Heart right ventricle (tissue), 16 donors: ENCODE data around the gene ZNF236. TPM values are rescaled to one million over a fixed set of nuclear protein-coding genes. Genes with fewer than 3 reads are reported as not detected.
A peak's percentile ranks its signal among the peaks of the same experiment; 100 is the strongest.

ENCODE experiments used
- ATAC-seq, 8 donors: fragments of 200-7000 bp; cut with Tn5 transposase; one replicate each; pipeline ENCODE4 v1.9.1; 2020; ENCODE audit warnings: mild to moderate bottlenecking in 8 of 8, moderate library complexity in 8 of 8, moderate number of reproducible peaks in 1 of 8
- DNase-seq, 2 donors: peaks; one replicate each; pipeline ENCODE4 v3.0.0-alpha.2; 2020
- H3K27ac ChIP-seq, 10 donors: fragments of 200-600 bp; sonication (generic) in 2 of 10; one replicate each; pipeline versions ENCODE4 v1.5.0 to v1.8.0; 2020 to 2022; ENCODE audit warnings: mild to moderate bottlenecking in 3 of 10
- H3K27me3 ChIP-seq, 7 donors: fragments of 200-600 bp; one replicate each; pipeline ENCODE4 v1.8.0; 2021 to 2022; ENCODE audit warnings: mild to moderate bottlenecking in 2 of 7
- H3K36me3 ChIP-seq, 9 donors: fragments of 200-600 bp; sonication (generic) in 1 of 9; one replicate each; pipeline versions ENCODE4 v1.5.0 to v1.8.0; 2020 to 2022; ENCODE audit warnings: mild to moderate bottlenecking in 2 of 9
- H3K4me1 ChIP-seq, 9 donors: fragments of 200-600 bp; sonication (generic) in 1 of 9; one replicate each; pipeline versions ENCODE4 v1.5.0 to v1.8.0; 2020 to 2022; ENCODE audit warnings: mild to moderate bottlenecking in 4 of 9
- H3K4me3 ChIP-seq, 10 donors: fragments of 200-600 bp; sonication (generic) in 2 of 10; one replicate each; pipeline versions ENCODE4 v1.5.0 to v1.8.0; 2020 to 2022; ENCODE audit warnings: mild to moderate bottlenecking in 7 of 10, moderate library complexity in 2 of 10
- H3K9me3 ChIP-seq, 11 donors: fragments of 200-600 bp in 10 of 11; sonication (generic) in 2 of 11; one replicate each; pipeline versions ENCODE4 v1.5.0 to v1.8.0; 2013 to 2022; ENCODE audit warnings: mild to moderate bottlenecking in 2 of 11, control low read depth in 1 of 11, moderate library complexity in 1 of 11
- CTCF ChIP-seq, 9 donors: fragments of 200-600 bp; sonication (generic) in 2 of 9; IDR thresholded peaks; one replicate each; pipeline versions ENCODE4 v1.5.0 to v1.8.0; 2021 to 2022; ENCODE audit warnings: antibody characterized with exemption in 9 of 9, mild to moderate bottlenecking in 5 of 9, moderate library complexity in 1 of 9
- WGBS, 2 donors: extraction: QIAGEN DNeasy Blood & Tissue Kit; methylation state at CpG; one replicate each; pipeline ENCODE4 v1.1.7; 2013; ENCODE audit warnings: inconsistent platforms in 1 of 2; 5-methylcytosine and 5-hydroxymethylcytosine counted together
- intact Hi-C, 10 donors: fragments of 100-400 bp; cut with DNase I; formaldehyde crosslinking; loops; one replicate each; pipeline versions ENCODE4 v1.11.1 to v1.14.2; 2022
- polyA plus RNA-seq, 2 donors: library from polyadenylated mRNA; stranded (reverse); fragments of 200-250 nt; gene quantifications; one replicate each; pipeline ENCODE4 v1.2.3, GENCODE V29; 2013
- total RNA-seq, 10 donors: library from RNA; stranded (reverse); fragmentation: NEBNext Ultra II Directional in 3 of 10; extraction: Animal tissue kit (Norgen Biotek cat#: 25700) in 3 of 10; gene quantifications; one replicate each; pipeline versions ENCODE4 v1.2.1 to v1.2.4, GENCODE V29; 2021 to 2023
- donor health status: Arrhythmogenic right ventricular cardiomyopathy.
- donor health status: ischemic (EF 13 %, LVEDD 7.1; RV severe dilation, severe dysfunction).
- donor health status: healthy with polysubstance abuse.
- donor health status: DM: no; HTN: yes; CAD: no.
- donor health status: DM: no; HTN: no; CAD: no.
- donor health status: ischemic (EF 25% LVEDD 6.9; RV normal size, moderate dysfunction).
- donor health status: ischemic (EF 25% LVEDD 5.7; RV mildly dilated, moderate dysfunction).
- donor health status: healthy.
- donor health status: DM: yes; HTN: yes; CAD: no.
- donor health status: Ischemic cardiomyopathy.
- donor health status: ischemic (EF 35%, LVEDD 5.7; RV mildly dilated, moderate dysfunction).
- donor health status: nonischemic (EF 11% LVEDD 7.7; RV severe dilation, severe dysfunction).
- donor health status: DM: yes; HTN: yes; CAD: no.
- donor health status: PGD.
- donor health status: ischemic (EF 29% LVEDD 5.4; RV normal size, mild dysfunction).
- donor health status: nonischemic (EF 23%, LVEDD 6.1; RV moderate dilation, normal function).

Gene ZNF236
- total and polyA plus RNA-seq, 12 donors, result 0.75 to 14.9 (median 12.1) TPM

- ATAC-seq (no peak), DNase-seq (no peak)
- H3K36me3 ChIP-seq, result peaks cover 0 to 97% (median 44%) of the 10 kb centered on the region in 9 donors
- no peaks in the 10 kb centered on the region for H3K27me3 ChIP-seq
- TF ChIP-seq CTCF (IDR thresholded peaks at IDR 0.05), result no peak
- no peaks in the 10 kb centered on the region for H3K9me3 ChIP-seq
- H3K27ac ChIP-seq, result no peak overlapping the region
- no peak overlapping the region for H3K4me3 ChIP-seq
- 93 to 95% methylated on average over 9 of the region's 9 CpGs for WGBS, 2 donors
- H3K4me1 ChIP-seq, result peaks cover 0 to 2% (median 0%) of the 10 kb centered on the region in 9 donors
- intact Hi-C loops, result no loop called here
These were observed 106.0 kb downstream of the ZNF236 start for GRCh38 chr18:76928179-76928868.

GRCh38 chr18:76931171-76931570 lies 108.8 kb downstream of the ZNF236 start:
- no peak for DNase-seq
- intact Hi-C loops, result no loop called here
- no peak for ATAC-seq
- peaks cover 0 to 2% (median 0%) of the 10 kb centered on the region in 9 donors for H3K4me1 ChIP-seq
- no peaks in the 10 kb centered on the region for H3K9me3 ChIP-seq
- H3K27me3 ChIP-seq, result no peaks in the 10 kb centered on the region
- no peak overlapping the region for H3K27ac ChIP-seq
- no peak overlapping the region for H3K4me3 ChIP-seq
- TF ChIP-seq CTCF (IDR thresholded peaks at IDR 0.05), result no peak
- H3K36me3 ChIP-seq, result peaks cover 0 to 93% (median 32%) of the 10 kb centered on the region in 9 donors
- WGBS, 2 donors, result 93 to 96% methylated on average over 6 of the region's 6 CpGs

- peaks cover 0 to 97% (median 28%) of the 10 kb centered on the region in 9 donors for H3K36me3 ChIP-seq
- H3K4me3 ChIP-seq, result no peak overlapping the region
- ATAC-seq, result peak; percentile 23 to 96 (median 62)
- peak overlapping the region in 1 of 10 donors; percentile 6 for H3K27ac ChIP-seq
- WGBS, 2 donors, result 70 to 77% methylated on average over 11 of the region's 11 CpGs
- H3K4me1 ChIP-seq, result peaks cover 0 to 2% (median 0%) of the 10 kb centered on the region in 9 donors
- no peaks in the 10 kb centered on the region for H3K9me3 ChIP-seq
- no peaks in the 10 kb centered on the region for H3K27me3 ChIP-seq
- intact Hi-C loops, result no loop called here
- DNase-seq, result peak; percentile 30 to 36
- TF ChIP-seq CTCF (IDR thresholded peaks at IDR 0.05), result no peak
These were observed 109.9 kb downstream of the ZNF236 start for GRCh38 chr18:76932026-76932819.

- no peak for TF ChIP-seq CTCF (IDR thresholded peaks at IDR 0.05)
- Histone ChIP-seq H3K4me3 (no peak overlapping the region), H3K9me3 (no peaks in the 10 kb centered on the region), H3K27ac (no peak overlapping the region), H3K36me3 (peaks cover 0 to 93% (median 13%) of the 10 kb centered on the region in 9 donors), H3K27me3 (no peaks in the 10 kb centered on the region), H3K4me1 (peaks cover 0 to 2% (median 0%) of the 10 kb centered on the region in 9 donors)
- ATAC-seq (no peak), DNase-seq (no peak)
- WGBS, 2 donors, result 95 to 96% methylated on average over 18 of the region's 18 CpGs
- intact Hi-C loops, result no loop called here
These were observed 113.5 kb downstream of the ZNF236 start for GRCh38 chr18:76935722-76936337.
